HG02571 (cell line): ENCODE data around the gene FAM114A1.
A peak's percentile ranks its signal among the peaks of the same experiment; 100 is the strongest.

Experiments
- ATAC-seq: cut with Tn5 transposase; IDR thresholded peaks from one replicate; pipeline ENCODE4 v1.9.1; 2021; ENCODE audit warnings: mild to moderate bottlenecking, moderate library complexity; ENCODE audit not compliant: unreplicated experiment

FAM114A1 gene

DNA sequence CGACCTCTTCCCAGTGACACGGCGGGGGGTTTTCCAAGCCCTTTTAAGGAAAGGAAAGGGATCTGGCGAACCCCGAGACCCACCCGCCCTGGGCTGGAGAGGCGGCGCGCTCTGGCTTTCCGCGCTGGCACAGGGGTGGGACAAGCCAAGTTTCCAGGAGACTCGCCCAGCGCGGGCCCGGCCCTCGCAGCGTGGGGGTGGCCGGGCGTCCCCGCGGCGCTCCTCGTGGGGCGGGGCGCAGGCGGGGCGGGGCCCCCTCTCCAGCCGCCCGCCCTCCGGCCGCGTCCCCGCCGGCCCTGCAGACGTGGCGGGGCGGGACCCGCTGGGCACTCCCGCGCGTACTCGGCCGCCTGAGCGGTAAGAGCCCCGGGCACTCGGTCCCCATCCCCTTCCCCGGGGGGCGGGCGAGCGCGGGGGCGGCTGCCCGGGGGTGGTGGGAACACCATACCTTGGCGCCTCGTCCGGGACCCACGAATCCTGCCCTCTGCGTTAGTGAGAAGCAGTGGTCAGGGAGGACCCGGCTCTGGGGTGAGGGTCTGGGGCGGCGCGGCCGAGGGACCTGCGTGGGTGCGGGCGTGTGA lies at the start of gene FAM114A1:
Gene FAM114A1 (plus strand): TSS at position 329 of the 581 bp plus-strand sequence. CDS start 10,273 bp downstream, outside the sequence.
- peak; percentile 93 for ATAC-seq

DNA sequence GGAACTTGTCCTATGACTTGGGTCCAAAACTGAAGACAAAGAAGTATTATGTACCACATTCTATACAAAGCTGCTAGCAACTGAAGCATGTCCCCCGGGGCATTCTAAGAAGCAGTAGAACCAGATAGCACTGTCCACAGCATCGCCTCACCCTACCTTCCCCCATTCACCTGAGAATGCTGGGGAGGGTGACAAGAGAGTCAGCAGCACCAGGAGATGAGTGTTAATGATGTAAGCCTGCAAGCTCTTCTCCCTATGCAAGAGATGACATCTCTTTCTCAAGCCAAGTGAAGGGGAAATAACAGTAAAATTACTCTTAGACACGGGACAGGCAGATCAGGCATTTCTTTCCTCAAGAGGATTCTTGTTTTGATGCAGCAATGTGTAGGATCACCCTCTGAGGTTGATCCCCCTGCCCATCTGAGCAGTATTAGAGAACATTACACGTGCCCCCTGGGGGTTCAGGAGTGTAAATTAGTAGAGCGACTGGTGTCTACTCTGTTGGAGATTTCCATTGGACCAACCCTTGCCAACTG lies 49.1 kb upstream of the FAM114A1 start:
- ATAC-seq, result peak; percentile 48

DNA sequence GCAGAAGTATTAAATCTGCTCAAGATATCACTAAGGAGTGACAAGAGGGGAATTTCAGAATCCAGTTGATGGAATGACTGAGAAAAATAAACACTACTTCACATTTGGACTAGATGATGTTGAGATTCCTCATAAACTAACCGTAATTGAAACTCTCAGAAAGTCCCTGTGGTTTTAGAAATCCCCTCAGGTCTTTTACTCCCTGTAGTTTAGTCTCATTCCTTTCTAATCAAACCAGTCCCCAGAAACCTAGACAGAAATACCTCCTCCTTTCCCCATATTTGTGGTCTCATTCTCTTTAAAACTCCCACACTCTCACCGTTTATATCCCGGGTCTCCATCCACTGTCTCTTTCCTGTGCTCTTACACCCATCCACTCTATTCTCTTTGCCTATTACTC lies 48.0 kb upstream of the FAM114A1 start:
- no peak for ATAC-seq

DNA sequence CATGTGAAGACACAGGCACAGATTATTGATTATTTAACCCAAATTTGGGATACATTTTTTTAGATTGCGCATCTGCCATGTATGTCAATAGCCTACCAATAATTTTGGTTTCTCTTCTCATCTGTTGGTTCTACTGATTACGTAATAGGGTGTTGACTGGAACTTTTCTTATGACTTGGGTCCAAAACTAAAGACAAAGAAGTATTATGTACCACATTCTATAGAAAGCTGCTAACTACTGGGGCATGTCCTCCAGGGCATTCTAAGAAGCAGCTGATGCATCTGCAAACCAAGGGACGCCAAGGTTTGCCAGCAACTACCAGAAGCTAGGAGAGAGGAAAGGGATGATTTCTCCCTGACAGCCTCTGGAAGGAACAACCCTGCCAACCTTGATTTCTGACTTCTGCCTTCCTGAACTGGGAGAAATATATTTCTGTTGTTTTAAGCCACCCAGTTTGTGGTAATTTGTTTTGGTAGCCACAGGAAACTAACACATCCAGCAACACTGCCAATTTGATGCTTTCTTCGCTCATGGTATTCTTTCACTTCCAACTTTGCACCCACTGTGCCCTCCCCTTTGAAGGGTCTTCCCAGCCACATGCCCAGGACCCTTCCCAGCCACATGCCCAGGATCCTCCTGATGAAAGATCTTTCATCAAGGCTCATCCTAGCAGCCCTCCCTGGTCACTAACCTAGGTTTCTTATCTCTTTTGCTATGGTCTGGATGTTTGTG lies 47.1 kb upstream of the FAM114A1 start:
- ATAC-seq, result no peak

DNA sequence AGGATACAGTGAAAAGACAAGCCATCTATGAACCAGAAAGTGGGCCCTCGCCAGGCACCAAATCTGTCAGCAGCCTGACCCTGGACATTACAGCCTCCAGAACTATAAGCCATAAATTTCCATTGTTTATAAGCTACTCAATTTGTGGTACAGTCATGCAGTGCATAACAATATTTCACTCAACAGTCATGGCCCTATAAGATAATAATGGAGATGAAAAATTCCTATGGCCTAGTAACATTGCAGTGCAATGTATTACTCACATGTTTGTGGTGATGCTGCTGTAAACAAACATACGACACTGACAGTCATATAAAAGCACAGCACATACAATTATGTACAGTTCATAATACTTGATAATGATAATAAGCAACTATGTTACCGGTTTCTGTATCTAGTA lies 45.9 kb upstream of the FAM114A1 start:
- ATAC-seq, result no peak

DNA sequence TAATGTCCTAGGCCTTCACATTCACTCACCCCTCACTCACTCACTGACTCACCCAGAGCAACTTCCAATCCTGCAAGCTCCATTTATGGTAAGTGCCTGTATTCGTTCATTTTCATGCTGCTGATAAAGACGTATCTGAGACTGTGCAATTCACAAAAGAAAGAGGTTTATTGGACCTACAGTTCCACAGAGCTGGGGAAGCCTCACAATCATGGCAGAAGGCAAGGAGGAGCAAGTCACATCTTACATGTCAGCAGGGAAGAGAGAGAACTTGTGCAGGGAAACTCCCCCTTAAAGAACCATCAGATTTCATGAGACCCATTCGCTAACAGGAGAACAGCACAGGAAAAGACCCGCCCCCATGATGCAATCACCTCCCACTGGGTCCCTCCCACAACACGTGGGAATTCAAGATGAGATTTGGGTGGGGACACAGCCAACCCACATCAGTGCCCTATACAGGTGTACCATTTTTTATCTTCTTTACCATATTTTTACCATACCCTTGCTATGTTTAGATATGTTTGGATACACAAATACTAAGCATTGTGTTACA lies 44.8 kb upstream of the FAM114A1 start:
- no peak for ATAC-seq

DNA sequence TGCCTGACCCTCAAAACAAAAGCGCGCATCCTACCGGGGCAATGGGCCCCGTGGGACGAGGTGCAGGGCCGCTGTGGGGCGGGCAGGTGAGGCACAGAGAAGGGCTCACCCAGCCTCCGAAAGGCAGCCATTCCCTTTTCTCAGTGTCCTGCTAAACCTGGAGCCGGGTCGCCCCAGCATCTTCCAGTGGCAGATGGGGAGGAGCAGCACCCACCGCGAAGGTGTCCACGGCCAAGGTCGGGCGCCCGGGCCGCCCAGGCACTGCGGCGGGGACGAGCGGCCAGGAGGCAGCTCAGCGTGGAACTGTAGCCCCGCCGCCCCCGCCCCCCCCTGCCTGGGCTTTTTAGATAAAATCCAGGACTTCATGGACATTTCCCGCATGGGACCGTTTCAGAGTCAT lies 43.8 kb upstream of the FAM114A1 start:
- no peak for ATAC-seq

DNA sequence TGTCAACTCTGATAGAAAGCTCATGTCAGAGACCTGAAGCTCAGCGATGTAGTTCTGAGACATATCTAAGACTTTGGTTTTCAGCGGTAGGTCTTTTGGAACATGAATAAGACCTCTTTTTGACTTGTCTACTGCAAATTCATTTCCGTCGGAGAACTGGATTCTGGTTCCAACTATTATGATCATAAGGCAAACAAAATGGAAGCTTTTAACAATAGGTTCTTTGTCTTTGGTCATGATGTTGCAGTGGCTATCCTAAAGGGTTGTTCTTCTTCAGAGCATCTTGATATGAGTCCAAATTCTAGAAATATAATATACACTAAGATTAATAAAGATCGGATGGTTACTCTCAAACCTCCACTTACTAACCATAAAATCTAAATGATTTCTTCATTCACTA lies 38.4 kb upstream of the FAM114A1 start:
- ATAC-seq, result no peak

DNA sequence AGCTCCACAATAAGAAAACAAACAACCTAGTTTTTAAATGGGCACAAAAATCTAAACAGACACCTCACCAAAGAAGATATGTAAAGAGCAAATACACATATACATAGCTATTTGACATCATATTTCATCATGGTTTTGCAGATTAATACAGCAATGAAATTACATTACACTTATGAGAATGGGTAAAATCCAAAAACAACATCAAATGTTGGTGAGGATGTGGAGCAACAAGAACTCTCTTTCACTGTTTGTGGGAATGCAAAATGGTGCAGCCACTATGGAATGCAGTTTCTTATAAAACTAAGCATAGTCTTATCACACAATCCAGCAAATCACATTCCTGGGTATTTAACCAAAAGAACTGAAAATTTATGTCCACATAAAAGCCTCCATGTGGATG lies 36.0 kb upstream of the FAM114A1 start:
- ATAC-seq, result no peak

DNA sequence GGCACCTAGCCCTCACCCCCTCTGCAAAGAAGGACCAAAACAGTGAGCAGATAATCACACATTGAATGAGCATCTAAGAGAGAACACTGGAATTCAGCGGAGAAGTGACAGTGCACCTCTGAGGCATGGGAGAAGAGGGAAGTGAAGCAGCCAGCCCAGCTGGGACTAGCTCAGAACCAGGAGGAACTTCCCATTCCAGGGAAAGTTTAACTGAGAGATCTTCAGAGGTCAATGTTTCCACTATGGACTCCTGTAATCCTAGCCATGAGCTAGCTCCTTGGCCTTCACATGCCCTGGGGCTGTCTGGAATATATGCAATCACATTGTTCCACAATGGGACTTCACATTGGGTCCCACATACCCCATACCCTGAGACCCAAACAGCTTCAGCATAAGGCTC lies 35.4 kb upstream of the FAM114A1 start:
- no peak for ATAC-seq

DNA sequence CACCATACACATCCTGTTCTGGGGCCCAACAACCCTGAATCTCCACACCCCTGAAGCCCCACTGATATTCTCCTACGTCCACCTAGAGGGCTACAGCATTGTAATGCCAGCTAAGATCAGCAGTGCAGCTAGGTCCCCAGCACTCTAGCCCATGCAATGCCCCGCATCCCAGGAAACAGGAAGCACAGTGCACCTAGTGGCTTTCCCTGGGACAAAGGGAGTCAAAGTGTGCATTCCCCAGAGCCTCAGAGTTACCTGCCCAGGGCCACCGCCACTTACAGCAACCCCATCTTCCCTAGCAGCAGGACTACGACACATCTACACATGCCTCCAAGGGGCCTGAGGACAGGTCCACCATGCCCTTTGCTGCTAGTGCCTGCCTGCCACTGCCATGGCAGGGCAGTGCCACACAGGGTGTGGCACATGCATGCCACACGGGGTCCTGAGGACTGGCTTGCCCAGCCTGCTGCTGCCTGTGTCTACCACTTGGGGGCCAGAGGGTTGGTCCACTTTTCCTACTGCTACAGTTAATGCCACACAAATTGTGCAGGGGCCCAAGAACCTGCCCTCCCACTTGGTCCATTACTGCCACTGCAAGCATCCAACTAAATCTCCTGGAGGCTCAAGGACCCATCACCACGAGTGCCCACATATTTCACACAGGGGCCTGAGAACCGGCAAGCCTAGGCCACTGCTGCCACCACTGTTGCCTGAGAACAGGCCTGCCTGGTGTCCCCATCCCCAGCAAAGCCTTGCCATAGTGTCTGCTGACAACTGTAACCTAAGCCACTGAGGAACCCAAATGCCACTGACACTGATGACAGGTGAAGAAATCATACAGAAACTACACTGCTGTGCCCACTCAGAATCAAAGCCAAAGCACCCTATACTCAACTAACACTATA lies 34.7 kb upstream of the FAM114A1 start:
- ATAC-seq, result no peak

DNA sequence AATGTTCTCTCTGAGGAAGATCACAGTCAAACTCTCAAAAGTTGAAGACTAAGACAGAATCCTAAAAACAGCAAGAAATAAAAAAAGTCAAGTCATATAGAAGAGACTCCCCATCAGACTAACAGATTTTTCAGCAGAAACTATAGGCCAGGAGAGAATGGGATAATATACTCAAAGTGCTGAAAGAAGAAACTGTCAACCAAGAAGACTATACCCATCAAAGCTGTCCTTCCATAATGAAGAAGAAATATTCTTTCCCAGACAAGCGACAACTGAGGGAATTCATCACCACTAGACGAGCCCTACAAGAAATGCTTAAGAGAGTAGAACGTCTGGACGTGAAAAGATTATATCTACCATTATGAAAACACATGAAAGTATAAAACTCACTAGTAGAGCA lies 33.0 kb upstream of the FAM114A1 start:
- no peak for ATAC-seq

DNA sequence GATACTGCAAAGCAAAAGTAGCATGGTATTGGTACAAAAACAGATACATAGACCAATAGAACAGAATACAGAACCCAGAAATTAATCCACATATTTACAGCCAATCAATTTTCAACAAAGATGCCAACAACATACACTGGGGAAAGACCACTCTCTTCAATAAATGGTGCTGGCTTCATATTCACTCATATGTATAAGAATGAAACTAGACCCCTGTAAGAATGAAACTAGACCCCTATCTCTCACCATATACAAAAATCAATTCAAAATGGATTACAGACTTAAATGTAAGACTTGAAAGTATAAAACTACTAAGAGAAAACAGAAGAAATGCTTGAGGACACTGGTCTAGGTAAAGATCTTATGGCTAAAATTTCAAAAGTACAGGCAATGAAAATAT lies 30.3 kb upstream of the FAM114A1 start:
- ATAC-seq, result no peak

DNA sequence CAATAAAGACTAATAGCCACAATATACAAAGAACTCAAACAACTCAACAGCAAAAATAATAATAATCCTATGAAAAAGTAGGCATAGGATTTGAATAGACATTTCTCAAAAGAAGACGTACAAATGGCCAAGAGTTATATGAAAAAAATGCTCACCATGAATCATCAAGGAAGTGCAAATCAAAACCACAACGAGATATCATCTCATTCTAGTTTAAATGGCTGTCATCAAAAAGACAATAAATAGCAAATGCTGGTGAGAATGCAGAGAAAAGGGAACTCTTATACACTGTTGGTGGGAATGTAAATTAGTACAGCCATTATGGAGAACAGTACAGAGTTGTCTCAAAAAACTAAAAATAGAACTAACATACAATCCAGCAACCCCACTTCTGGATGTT lies 29.8 kb upstream of the FAM114A1 start:
- no peak for ATAC-seq

DNA sequence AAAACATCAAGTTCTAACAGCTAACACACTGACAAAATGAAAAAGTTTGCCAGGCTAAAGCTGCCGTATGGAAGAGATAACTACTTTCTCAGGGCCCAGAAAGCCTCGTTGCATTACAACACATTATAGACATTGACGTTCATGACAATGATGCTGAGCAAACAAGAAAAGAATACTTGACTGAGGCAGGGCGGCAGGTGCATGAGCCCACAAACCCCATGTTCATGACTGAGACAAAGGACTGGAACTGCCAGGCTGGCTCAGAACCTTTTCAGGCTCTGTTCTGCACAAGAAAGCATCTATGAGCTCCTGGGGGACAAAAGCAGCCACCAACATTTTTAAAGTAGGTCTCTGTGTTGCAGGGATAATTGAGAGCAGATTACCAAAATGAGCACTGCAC lies 24.6 kb upstream of the FAM114A1 start:
- ATAC-seq, result no peak

DNA sequence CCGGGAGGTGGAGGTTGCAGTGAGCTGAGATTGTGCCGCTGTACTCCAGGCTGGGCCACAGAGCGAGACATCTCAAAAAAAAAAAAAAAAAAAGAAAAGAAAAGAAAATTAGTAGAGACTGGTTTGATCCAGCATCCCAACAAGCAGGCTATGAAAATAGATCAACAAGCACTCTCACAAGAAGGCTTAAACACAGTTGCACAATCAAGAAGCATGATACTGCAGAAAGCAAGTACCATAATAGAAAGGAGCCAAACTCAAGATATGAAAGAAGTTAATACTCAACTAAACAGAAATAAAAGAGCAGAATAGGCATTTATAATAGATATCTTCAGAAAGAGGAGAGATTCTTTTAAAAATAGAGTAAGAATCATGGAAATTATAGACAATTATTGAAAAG lies 21.6 kb upstream of the FAM114A1 start:
- no peak for ATAC-seq

DNA sequence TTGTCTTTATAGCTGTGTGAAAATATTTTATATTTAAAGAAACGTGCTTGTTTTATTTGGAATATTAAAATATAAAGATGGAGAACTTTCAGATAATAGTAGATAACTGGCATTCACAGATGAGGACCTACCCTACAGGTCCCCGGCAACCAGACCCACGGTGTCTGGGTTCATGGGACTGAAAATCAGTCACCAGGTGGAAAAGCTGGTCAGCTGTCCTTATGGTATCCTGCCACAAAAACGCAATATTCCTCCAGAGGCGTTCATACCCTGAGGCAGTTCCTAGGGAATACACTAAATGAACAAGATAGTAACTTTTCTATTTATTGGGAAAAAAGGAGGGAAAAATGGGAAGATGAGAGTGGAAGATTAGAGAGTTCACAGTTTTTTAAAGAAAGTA lies 12.1 kb upstream of the FAM114A1 start:
- ATAC-seq, result no peak

DNA sequence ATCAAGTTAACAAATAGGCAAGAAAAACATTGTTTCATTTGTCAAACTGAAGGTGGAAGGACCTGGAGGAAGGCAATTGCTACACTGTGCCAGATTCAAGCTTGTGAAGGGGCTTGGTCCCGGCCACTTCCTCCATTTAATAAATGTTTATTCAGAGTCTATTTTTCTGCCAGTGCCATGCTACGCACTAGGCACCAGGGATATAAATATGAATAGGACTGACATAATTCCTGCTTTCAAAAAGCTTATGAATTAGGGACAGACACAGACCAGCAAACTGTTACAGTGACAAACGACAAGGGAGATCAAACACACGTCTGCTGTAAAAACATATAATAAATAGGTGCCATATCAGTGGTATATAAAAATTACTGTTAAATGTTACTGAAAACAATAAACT lies 11.6 kb upstream of the FAM114A1 start:
- no peak for ATAC-seq

DNA sequence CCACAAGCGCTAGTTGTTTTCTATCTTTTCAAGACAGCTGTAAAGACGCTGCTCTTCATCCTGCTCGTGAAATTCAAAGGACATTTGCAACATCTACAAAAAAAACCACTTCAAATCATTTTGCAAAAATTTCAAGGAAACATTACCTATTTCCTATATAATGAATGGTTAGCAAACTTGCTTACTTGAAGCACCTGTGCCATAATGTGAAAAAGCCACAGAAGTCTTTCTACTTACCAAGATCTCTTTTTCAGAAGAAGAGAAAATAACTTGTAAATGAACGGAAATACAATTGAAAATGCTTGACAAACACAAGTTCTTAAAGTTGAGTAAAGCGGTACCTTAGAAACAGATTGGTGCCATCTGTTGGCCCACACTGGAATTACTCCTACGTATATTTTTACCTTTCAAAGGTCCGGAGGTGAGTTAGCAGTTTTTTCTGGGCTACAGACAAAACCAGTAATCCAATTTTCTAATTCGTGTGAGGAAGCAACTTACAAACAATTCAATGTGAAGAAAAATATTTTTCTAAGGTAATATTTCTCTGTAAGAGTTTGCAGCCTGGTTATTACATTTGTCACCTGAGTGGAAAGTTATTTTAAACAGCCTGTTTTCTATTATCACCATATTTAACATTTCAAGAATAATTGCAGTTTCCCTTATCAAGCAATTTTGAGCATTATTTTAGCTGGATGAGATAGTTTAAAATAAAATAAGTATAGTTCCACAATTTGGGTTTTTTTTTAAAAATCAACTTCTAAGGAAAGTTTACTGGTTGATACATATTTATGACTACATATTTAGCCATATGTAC lies 10.9 kb upstream of the FAM114A1 start, which contains the start of gene TLR6:
Gene TLR6 (minus strand): TSS at position 294 of the 814 bp plus-strand sequence. CDS start 27,344 bp downstream, outside the sequence.
- ATAC-seq, result peak; percentile 44
